ENCODE data around the gene EXOC6B.

- TF ChIP-seq, protein P1, sequence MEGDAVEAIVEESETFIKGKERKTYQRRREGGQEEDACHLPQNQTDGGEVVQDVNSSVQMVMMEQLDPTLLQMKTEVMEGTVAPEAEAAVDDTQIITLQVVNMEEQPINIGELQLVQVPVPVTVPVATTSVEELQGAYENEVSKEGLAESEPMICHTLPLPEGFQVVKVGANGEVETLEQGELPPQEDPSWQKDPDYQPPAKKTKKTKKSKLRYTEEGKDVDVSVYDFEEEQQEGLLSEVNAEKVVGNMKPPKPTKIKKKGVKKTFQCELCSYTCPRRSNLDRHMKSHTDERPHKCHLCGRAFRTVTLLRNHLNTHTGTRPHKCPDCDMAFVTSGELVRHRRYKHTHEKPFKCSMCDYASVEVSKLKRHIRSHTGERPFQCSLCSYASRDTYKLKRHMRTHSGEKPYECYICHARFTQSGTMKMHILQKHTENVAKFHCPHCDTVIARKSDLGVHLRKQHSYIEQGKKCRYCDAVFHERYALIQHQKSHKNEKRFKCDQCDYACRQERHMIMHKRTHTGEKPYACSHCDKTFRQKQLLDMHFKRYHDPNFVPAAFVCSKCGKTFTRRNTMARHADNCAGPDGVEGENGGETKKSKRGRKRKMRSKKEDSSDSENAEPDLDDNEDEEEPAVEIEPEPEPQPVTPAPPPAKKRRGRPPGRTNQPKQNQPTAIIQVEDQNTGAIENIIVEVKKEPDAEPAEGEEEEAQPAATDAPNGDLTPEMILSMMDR (IDR thresholded peaks at IDR 0.05) = no peak
- TF ChIP-seq POLR2A (IDR thresholded peaks at IDR 0.05) = no peak
Measured at GRCh38 chr2:72150861-72151356, 674.9 kb downstream of the EXOC6B start.

All from prostate gland (tissue), 2 donors.